Measurements from ENCODE around the gene PCDH15.

DNA sequence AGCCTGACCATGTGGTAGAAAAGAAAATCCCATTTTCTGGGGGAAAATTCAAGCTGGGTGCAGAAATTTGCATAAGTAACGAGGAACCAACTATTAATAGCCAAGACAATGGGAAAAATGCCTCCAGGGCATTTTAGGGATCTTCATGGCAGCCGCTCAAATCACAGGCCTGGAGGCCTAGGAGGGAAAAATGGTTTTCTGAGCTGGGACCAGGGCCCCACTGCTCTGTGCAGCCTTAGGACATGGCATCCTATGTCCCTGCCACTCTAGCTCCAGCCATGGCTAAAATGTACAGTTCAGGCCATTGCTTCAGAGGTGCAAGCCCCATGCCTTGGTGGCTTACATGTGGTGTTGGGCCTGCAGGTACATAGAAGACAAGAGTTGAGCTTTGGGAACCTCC is 459.0 kb downstream of the PCDH15 start:
- TF ChIP-seq POLR2AphosphoS5 (IDR thresholded peaks at IDR 0.05) = no peak
- TF ChIP-seq, protein P1, sequence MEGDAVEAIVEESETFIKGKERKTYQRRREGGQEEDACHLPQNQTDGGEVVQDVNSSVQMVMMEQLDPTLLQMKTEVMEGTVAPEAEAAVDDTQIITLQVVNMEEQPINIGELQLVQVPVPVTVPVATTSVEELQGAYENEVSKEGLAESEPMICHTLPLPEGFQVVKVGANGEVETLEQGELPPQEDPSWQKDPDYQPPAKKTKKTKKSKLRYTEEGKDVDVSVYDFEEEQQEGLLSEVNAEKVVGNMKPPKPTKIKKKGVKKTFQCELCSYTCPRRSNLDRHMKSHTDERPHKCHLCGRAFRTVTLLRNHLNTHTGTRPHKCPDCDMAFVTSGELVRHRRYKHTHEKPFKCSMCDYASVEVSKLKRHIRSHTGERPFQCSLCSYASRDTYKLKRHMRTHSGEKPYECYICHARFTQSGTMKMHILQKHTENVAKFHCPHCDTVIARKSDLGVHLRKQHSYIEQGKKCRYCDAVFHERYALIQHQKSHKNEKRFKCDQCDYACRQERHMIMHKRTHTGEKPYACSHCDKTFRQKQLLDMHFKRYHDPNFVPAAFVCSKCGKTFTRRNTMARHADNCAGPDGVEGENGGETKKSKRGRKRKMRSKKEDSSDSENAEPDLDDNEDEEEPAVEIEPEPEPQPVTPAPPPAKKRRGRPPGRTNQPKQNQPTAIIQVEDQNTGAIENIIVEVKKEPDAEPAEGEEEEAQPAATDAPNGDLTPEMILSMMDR (IDR thresholded peaks at IDR 0.05) = no peak

Data from prostate gland (tissue), 2 donors.